Progenitor cell of endocrine pancreas (in vitro differentiated cells): ENCODE data around the gene WDFY4. TPM values are rescaled to one million over a fixed set of nuclear protein-coding genes. Genes with fewer than 3 reads are reported as not detected.

Experiments
- DNase-seq: peaks from one replicate; pipeline ENCODE4 v3.0.0; 2021; ENCODE audit warnings: low spot score; ENCODE audit not compliant: unreplicated experiment
- H3K27ac Mint-ChIP-seq: 2 replicates; pipeline ENCODE4 v1.8.0; 2021; ENCODE audit warnings: mild to moderate bottlenecking, moderate library complexity, mixed read lengths
- H3K27me3 Mint-ChIP-seq: 2 replicates; pipeline ENCODE4 v1.8.0; 2021; ENCODE audit warnings: mixed read lengths
- H3K36me3 Mint-ChIP-seq: 2 replicates; pipeline ENCODE4 v1.8.0; 2022; ENCODE audit warnings: mixed read lengths; ENCODE audit not compliant: insufficient read depth
- H3K4me1 Mint-ChIP-seq: 2 replicates; pipeline ENCODE4 v1.8.0; 2021; ENCODE audit warnings: low read depth, mixed read lengths
- H3K4me3 Mint-ChIP-seq: 2 replicates; pipeline ENCODE4 v1.8.0; 2021; ENCODE audit warnings: low read depth, mild to moderate bottlenecking, moderate library complexity, mixed read lengths
- H3K9me3 Mint-ChIP-seq: 2 replicates; pipeline ENCODE4 v1.8.0; 2021; ENCODE audit warnings: low read depth, mixed read lengths
- total RNA-seq: library from RNA; stranded (reverse); gene quantifications from 2 replicates; pipeline ENCODE4 v1.2.1, GENCODE V29; 2021
- TF ChIP-seq, protein P1 (sequence below): fragments of 200-600 bp; sonication (generic); IDR thresholded peaks from one replicate; pipeline ENCODE4 v1.5.0; 2021; ENCODE audit warnings: antibody characterized with exemption, mild to moderate bottlenecking; ENCODE audit not compliant: unreplicated experiment

WDFY4 gene
- total RNA-seq, 1 donor from 2014 or later: 0.07 TPM

DNA sequence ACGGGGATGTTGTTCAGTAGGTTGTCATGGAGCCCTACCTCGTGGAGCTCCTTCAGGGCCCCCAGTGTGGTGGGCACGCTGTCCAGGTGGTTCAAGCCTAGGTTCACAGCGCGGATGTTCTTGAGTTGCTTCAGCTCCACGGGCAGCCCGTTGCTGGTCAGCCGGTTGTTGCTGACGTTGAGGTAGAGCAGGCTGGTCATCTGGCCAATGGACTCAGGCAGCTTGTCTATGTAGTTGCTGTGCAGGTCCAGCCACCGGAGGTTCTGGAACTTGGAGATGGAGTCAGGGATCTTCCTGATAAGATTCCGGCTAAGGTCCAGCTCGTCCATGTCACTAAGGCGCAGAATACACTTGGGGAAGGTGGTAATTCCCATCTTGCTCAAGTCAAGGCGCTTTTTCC, 229.0 kb downstream of the WDFY4 start:
- TF ChIP-seq, protein P1, sequence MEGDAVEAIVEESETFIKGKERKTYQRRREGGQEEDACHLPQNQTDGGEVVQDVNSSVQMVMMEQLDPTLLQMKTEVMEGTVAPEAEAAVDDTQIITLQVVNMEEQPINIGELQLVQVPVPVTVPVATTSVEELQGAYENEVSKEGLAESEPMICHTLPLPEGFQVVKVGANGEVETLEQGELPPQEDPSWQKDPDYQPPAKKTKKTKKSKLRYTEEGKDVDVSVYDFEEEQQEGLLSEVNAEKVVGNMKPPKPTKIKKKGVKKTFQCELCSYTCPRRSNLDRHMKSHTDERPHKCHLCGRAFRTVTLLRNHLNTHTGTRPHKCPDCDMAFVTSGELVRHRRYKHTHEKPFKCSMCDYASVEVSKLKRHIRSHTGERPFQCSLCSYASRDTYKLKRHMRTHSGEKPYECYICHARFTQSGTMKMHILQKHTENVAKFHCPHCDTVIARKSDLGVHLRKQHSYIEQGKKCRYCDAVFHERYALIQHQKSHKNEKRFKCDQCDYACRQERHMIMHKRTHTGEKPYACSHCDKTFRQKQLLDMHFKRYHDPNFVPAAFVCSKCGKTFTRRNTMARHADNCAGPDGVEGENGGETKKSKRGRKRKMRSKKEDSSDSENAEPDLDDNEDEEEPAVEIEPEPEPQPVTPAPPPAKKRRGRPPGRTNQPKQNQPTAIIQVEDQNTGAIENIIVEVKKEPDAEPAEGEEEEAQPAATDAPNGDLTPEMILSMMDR: no peak
- peaks cover 7% of the 10 kb centered on the region for H3K27me3 Mint-ChIP-seq
- H3K27ac Mint-ChIP-seq: no peak overlapping the region
- H3K4me3 Mint-ChIP-seq: no peak overlapping the region
- H3K4me1 Mint-ChIP-seq: no peaks in the 10 kb centered on the region
- DNase-seq: no peak
- H3K36me3 Mint-ChIP-seq: no peaks in the 10 kb centered on the region
- H3K9me3 Mint-ChIP-seq: no peaks in the 10 kb centered on the region

DNA sequence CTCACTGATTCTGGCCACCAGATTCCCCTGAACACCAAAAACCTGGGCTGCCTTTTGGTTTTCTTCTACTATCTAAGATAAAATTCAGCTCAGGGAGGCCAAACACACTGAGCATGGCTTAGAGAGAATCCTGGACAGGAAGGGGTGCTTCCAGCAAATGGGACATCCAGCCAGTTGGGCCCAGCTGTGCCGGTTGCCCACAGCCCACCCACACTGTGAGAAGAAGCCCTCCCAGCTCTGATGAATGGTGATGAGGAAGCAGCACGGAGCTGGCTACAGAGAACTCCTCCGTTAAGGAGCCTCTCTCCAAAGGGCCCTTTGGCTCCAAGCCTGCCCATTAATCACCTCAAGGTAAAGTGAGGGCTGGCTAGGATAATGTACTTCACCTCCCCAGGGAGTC, 239.1 kb downstream of the WDFY4 start:
- Mint-ChIP-seq H3K4me3 (no peak overlapping the region), H3K27ac (no peak overlapping the region), H3K36me3 (no peaks in the 10 kb centered on the region), H3K27me3 (no peaks in the 10 kb centered on the region), H3K4me1 (no peaks in the 10 kb centered on the region), H3K9me3 (no peaks in the 10 kb centered on the region)
- no peak for DNase-seq
- TF ChIP-seq, protein P1: no peak

DNA sequence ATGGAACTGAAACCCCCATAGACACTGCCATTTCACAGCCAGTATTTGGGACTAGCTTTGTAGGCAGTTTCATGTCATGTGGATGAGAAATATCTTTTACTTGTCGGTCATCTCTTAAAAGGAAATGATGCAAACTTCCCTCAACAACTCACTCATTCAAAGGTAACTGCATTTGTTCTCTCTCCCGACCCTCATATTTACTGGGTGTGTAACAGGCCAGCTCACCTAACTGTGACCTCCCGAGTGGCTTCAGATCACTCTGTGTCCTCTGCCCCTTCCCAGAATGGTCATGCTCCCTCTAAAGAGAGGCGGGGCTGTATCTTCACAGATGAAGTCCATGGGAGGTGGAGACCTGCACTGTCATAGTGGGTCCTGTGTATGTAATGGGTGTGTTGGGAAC, 240.3 kb downstream of the WDFY4 start:
- Mint-ChIP-seq H3K4me3 (no peak overlapping the region), H3K27ac (no peak overlapping the region), H3K27me3 (peaks cover 3% of the 10 kb centered on the region), H3K36me3 (no peaks in the 10 kb centered on the region), H3K4me1 (no peaks in the 10 kb centered on the region), H3K9me3 (no peaks in the 10 kb centered on the region)
- no peak for DNase-seq
- TF ChIP-seq, protein P1: no peak

DNA sequence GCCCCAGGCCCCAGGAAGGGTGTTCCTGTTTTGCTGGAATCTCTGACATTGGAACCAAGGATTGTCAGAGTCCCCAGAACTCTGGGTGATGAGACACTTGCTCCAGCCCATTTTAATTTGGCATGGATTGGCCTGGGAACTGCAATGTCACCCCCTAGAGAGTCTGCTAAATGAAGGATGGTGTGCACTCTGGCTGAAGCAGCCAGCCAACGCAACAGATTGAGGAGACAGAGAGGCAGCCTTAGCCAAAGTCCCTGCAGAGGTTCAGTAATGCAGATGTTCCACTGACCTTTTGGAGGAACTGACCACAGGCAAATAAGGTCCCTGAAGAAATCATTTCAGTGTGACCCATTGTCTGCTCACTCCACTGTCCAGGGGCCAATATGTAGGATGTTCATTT, 241.6 kb downstream of the WDFY4 start:
- H3K27me3 Mint-ChIP-seq: peaks cover 3% of the 10 kb centered on the region
- H3K4me3 Mint-ChIP-seq: no peak overlapping the region
- TF ChIP-seq, protein P1: no peak
- no peak for DNase-seq
- H3K9me3 Mint-ChIP-seq: no peaks in the 10 kb centered on the region
- peaks cover 4% of the 10 kb centered on the region for H3K4me1 Mint-ChIP-seq
- H3K36me3 Mint-ChIP-seq: no peaks in the 10 kb centered on the region
- H3K27ac Mint-ChIP-seq: no peak overlapping the region

DNA sequence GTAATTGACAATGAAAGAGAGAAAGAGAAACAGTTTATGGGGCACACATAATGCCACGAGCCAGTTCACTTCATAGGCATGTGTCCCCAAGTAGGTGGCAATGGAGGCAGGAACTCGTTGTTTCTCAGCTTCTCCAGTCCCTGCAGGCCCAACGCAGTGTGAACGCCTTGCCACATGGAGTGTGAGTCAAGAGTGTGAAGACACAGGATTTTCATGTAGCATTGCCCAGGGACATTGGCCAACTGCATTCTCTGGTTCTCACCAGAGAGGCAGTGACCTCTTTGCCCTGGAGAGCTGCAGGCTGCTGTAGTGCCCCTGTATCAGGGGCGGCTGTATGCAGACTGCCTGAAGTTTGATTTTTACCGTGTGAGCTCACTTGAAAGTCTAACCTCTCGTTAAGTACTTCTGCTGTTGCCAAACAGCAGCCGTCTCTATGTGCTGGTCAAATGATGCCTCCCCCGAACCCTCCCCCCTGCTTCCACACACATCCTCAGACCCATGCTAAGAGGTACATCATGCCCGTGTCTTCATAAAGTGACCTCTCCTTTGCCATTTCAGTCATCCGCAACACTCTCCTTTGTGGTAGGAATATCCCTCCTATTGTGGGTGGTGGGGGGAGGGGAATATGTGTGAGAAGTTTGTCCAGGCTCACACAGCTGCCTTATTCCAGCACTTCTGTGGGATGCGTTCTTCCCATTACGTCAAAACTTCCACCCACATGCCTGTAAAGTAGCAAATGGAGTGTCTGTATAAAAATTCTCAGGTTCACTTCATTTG, 242.3 kb downstream of the WDFY4 start:
- DNase-seq: no peak
- no peaks in the 10 kb centered on the region for H3K36me3 Mint-ChIP-seq
- H3K27ac Mint-ChIP-seq: no peak overlapping the region
- H3K4me1 Mint-ChIP-seq: peaks cover 5% of the 10 kb centered on the region
- no peaks in the 10 kb centered on the region for H3K9me3 Mint-ChIP-seq
- H3K4me3 Mint-ChIP-seq: no peak overlapping the region
- peaks cover 3% of the 10 kb centered on the region for H3K27me3 Mint-ChIP-seq
- TF ChIP-seq, protein P1: no peak
